ENCODE measurements around the gene ZNF575.

GRCh38 chr19:43546581-43546980 lies 13.6 kb downstream of the ZNF575 start:
- TF ChIP-seq EP300 (IDR thresholded peaks at IDR 0.05; ENCODE audit: borderline replicate concordance) (no peak), CREB1 (IDR thresholded peaks at IDR 0.05; ENCODE audit: low read depth) (no peak), NFIC (IDR thresholded peaks at IDR 0.05) (no peak), REST (IDR thresholded peaks at IDR 0.05; ENCODE audit: low read depth) (no peak), EGR1 (IDR thresholded peaks at IDR 0.05) (no peak), RAD21 (IDR thresholded peaks at IDR 0.05; ENCODE audit: low read depth) (no peak), CEBPB (IDR thresholded peaks at IDR 0.05) (no peak), TEAD4 (IDR thresholded peaks at IDR 0.05) (no peak)
- TF ChIP-seq, protein P1, sequence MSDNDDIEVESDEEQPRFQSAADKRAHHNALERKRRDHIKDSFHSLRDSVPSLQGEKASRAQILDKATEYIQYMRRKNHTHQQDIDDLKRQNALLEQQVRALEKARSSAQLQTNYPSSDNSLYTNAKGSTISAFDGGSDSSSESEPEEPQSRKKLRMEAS (IDR thresholded peaks at IDR 0.05): no peak
- TF ChIP-seq, protein P2, sequence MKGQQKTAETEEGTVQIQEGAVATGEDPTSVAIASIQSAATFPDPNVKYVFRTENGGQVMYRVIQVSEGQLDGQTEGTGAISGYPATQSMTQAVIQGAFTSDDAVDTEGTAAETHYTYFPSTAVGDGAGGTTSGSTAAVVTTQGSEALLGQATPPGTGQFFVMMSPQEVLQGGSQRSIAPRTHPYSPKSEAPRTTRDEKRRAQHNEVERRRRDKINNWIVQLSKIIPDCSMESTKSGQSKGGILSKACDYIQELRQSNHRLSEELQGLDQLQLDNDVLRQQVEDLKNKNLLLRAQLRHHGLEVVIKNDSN (IDR thresholded peaks at IDR 0.05): no peak
